HUES64 (cell line): ENCODE measurements around the gene STUB1.
A peak's percentile ranks its signal among the peaks of the same experiment; 100 is the strongest.

Experiments
- H3K27ac ChIP-seq: 2 replicates; pipeline ENCODE4 v1.7.0; 2013; ENCODE audit warnings: low read depth, low read length, inconsistent platforms
- H3K27me3 ChIP-seq: 2 replicates; pipeline ENCODE4 v1.6.1; 2013; ENCODE audit warnings: mild to moderate bottlenecking, low read length; ENCODE audit not compliant: insufficient read depth
- H3K36me3 ChIP-seq: 2 replicates; pipeline ENCODE4 v1.6.1; 2013; ENCODE audit warnings: mild to moderate bottlenecking, low read length; ENCODE audit not compliant: insufficient read depth
- H3K4me1 ChIP-seq: 2 replicates; pipeline ENCODE4 v1.6.1; 2013; ENCODE audit warnings: mild to moderate bottlenecking, low read length, moderate library complexity; ENCODE audit not compliant: insufficient read depth
- H3K4me3 ChIP-seq: 2 replicates; pipeline ENCODE4 v1.5.1; 2013; ENCODE audit warnings: mild to moderate bottlenecking, low read length, moderate library complexity
- H3K9ac ChIP-seq: 2 replicates; pipeline ENCODE4 v1.6.1; 2013; ENCODE audit warnings: mild to moderate bottlenecking, low read depth, low read length
- H3K9me3 ChIP-seq: 2 replicates; pipeline ENCODE4 v1.6.1; 2013; ENCODE audit warnings: low read depth, low read length; ENCODE audit not compliant: insufficient read depth
- WGBS: fragments of 150-250, 120-280 bp; methylation state at CpG from one replicate; pipeline ENCODE4 v1.1.7; 2013; ENCODE audit warnings: missing lambda C conversion rate; 5-methylcytosine and 5-hydroxymethylcytosine counted together

STUB1 gene

DNA sequence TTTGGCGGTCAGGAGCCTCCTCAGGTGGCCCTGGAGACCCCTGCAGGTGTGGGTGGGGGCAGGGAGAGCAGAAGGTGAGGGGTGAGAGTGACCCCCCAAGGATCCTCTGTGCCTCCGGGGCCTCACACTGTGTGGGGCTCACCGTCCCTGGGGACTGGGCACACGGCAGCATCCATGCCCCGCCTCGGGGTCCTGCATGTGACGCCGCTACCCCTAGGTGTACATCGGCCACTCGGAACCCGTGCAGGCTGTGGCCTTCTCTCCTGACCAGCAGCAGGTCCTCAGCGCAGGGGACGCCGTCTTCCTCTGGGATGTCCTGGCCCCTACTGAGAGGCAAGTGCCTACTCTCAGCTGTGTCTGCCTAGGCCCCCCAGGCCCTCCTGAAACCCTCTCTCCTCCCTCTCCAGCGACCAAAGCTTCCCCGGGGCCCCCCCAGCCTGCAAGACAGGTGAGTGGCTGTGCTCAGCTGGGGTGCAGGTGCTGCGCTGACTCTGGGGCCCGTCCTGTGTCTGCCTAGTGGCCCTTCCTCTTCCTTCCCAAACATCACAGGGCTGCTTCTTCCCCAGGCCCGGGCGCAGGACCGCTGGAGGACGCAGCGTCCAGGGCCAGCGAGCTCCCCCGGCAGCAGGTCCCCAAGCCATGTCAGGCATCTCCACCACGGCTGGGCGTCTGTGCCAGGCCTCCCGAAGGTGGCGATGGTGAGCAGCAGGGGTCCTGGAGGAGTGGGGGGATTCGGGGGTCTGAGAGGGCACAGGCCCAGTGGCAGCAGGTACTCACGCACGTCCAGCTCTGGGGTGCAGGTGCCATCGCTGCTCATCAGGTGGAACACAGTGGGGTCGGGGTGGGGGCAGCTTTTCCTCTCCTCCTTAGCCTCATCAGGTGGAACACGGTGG, 21.3 kb upstream of the STUB1 start:
- Histone ChIP-seq H3K9me3 (no peaks in the 10 kb centered on the region), H3K4me1 (0 out of 2 replicates have a peak, but pooled peaks cover 3% of the 10 kb centered on the region), H3K9ac (no peak overlapping the region), H3K36me3 (peaks cover 7% of the 10 kb centered on the region), H3K4me3 (no peak overlapping the region), H3K27me3 (no peaks in the 10 kb centered on the region), H3K27ac (no peak overlapping the region)
- 94% methylated on average over 35 of the region's 35 CpGs for WGBS

- 0 out of 2 replicates have a peak, but pooled peaks cover 3% of the 10 kb centered on the region for H3K4me1 ChIP-seq
- H3K4me3 ChIP-seq: no peak overlapping the region
- no peak overlapping the region for H3K9ac ChIP-seq
- 91% methylated on average over 20 of the region's 20 CpGs for WGBS
- H3K27ac ChIP-seq: no peak overlapping the region
- no peaks in the 10 kb centered on the region for H3K27me3 ChIP-seq
- H3K36me3 ChIP-seq: peaks cover 7% of the 10 kb centered on the region
- no peaks in the 10 kb centered on the region for H3K9me3 ChIP-seq
Observed at GRCh38 chr16:659618-660017, 20.6 kb upstream of the STUB1 start.

- 88% methylated on average over 6 of the region's 6 CpGs for WGBS
- Histone ChIP-seq H3K27ac (0 out of 2 replicates have a peak overlapping the region, but pooled peaks have one; percentile 25), H3K36me3 (peaks cover 7% of the 10 kb centered on the region), H3K27me3 (no peaks in the 10 kb centered on the region), H3K9ac (no peak overlapping the region), H3K4me1 (0 out of 2 replicates have a peak, but pooled peaks cover 3% of the 10 kb centered on the region), H3K4me3 (no peak overlapping the region), H3K9me3 (no peaks in the 10 kb centered on the region)
Observed at GRCh38 chr16:660132-660458, 20.1 kb upstream of the STUB1 start.

DNA sequence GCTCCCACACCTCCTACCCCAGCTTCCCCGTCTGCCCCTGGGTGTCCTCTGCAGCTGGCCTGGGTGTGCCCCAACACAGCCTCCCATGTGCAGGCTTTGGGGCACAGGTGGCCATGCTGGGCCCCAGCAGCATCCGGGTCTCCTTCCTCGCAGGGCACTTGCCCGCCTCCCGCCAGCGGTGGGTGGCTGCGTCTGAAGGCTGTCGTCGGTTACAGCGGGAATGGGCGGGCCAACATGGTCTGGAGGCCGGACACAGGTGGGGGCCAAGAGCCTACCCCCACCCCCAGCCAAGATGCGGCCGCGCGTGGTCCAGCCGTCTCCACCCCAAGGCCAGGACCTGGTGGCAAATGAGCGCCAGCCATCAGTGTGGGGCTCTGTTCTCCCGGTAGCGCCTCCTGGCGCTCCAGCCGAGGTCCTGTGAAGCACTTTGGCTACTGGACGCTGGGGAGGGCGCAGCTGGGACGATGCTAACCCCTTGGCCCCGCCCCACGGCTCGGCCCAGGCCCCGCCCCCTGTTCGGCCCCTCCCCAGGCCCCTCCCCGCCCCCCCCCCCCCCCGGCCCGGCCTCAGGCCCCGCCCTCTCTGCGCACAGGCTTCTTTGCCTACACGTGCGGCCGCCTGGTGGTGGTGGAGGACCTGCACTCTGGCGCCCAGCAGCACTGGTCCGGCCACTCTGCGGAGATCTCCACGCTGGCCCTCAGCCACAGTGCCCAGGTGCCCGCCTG, 19.6 kb upstream of the STUB1 start:
- H3K9me3 ChIP-seq: no peaks in the 10 kb centered on the region
- 0 out of 2 replicates have a peak, but pooled peaks cover 3% of the 10 kb centered on the region for H3K4me1 ChIP-seq
- 0 out of 2 replicates have a peak overlapping the region, but pooled peaks have one; percentile 25 for H3K27ac ChIP-seq
- H3K36me3 ChIP-seq: peaks cover 6% of the 10 kb centered on the region
- peak overlapping the region; percentile 38; the same call in 1 of the 2 replicates for H3K9ac ChIP-seq
- 28% methylated on average over 32 of the region's 43 CpGs for WGBS
- no peak overlapping the region for H3K4me3 ChIP-seq
- H3K27me3 ChIP-seq: no peaks in the 10 kb centered on the region

DNA sequence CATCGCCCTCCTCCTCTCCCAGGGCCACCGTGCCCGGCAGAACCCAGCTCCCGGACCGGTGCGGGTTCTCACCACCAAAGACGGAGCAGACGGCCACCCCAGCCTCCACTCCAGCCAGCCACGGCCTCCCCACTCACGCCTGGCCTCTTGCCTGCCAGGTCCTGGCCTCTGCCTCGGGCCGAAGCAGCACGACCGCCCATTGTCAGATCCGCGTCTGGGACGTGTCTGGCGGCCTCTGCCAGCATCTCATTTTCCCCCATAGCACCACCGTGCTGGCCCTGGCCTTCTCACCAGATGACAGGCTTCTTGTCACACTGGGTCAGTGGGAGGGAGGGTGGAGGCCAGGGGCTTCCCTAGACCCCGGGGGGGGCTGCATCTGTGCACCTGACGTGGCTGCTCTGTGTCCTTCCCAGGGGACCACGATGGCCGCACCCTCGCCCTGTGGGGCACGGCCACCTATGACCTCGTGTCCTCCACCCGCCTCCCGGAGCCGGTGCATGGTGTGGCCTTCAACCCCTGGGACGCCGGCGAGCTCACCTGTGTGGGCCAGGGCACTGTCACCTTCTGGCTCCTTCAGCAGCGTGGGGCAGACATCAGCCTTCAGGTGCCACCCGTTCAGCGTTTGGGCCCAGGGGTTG, 18.9 kb upstream of the STUB1 start:
- no peak overlapping the region for H3K27ac ChIP-seq
- no peaks in the 10 kb centered on the region for H3K27me3 ChIP-seq
- H3K4me3 ChIP-seq: no peak overlapping the region
- H3K9me3 ChIP-seq: no peaks in the 10 kb centered on the region
- 81% methylated on average over 35 of the region's 35 CpGs for WGBS
- H3K36me3 ChIP-seq: peaks cover 3% of the 10 kb centered on the region
- 0 out of 2 replicates have a peak, but pooled peaks cover 3% of the 10 kb centered on the region for H3K4me1 ChIP-seq
- H3K9ac ChIP-seq: peak overlapping the region; percentile 38; the same call in 1 of the 2 replicates

DNA sequence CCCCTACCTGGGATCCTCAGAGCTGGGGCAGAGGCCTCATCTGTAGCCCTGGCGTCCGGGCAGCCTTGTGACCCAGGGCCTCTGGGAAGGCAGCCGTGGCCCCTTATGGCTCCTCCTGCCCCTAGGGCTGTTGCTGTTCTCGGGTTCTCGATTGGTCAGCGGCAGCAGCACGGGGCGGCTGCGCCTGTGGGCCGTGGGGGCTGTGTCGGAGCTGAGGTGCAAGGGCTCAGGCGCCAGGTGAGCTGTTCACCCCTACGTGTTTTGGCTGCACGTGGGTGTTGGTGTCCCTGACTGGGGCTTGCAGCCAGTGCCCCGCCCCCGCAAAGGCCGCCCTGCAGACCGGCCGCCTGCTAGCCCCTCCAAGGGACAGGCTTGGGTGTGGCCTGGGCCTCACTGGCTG, 18.1 kb upstream of the STUB1 start:
- Histone ChIP-seq H3K9me3 (no peaks in the 10 kb centered on the region), H3K4me3 (no peak overlapping the region), H3K9ac (no peak overlapping the region), H3K27ac (no peak overlapping the region), H3K4me1 (0 out of 2 replicates have a peak, but pooled peaks cover 3% of the 10 kb centered on the region), H3K27me3 (no peaks in the 10 kb centered on the region), H3K36me3 (peaks cover 3% of the 10 kb centered on the region)
- 94% methylated on average over 19 of the region's 19 CpGs for WGBS

DNA sequence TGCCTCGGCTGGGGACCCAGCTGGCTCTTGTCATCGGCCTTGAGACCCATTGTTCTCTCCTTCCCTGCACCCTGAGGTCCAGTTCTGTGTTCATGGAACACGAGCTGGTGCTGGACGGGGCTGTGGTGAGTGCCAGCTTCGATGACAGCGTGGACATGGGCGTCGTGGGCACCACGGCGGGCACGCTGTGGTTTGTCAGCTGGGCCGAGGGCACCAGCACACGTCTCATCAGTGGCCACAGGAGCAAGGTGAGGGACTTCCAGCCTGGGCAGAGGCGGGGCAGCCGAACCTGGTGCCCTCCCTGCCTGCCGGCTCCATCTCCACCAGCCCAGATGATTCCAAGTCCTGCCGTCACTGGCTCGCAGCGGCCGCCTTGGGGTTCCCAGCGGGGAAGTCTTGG, 17.6 kb upstream of the STUB1 start:
- no peak overlapping the region for H3K27ac ChIP-seq
- peaks cover 3% of the 10 kb centered on the region for H3K36me3 ChIP-seq
- no peaks in the 10 kb centered on the region for H3K27me3 ChIP-seq
- 0 out of 2 replicates have a peak, but pooled peaks cover 3% of the 10 kb centered on the region for H3K4me1 ChIP-seq
- 94% methylated on average over 21 of the region's 21 CpGs for WGBS
- no peak overlapping the region for H3K9ac ChIP-seq
- H3K9me3 ChIP-seq: no peaks in the 10 kb centered on the region
- H3K4me3 ChIP-seq: no peak overlapping the region

DNA sequence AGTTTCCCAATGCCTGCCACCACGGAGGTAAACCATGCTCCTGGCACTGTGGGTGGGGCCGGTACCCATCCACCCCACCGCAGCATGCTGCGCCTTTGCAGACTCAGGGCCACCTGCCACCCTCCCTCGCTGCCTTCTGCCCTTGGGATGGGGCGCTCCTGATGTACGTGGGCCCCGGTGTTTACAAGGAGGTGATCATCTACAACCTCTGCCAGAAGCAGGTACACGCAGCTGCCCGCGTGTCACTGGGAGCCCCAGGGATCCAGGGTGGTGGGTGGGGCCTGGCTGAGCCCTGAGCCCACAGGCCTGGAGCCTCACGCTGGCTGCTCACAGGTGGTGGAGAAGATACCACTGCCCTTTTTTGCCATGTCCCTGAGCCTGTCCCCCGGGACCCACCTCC, 13.6 kb upstream of the STUB1 start:
- H3K4me1 ChIP-seq: no peaks in the 10 kb centered on the region
- peaks cover 24% of the 10 kb centered on the region for H3K36me3 ChIP-seq
- no peaks in the 10 kb centered on the region for H3K27me3 ChIP-seq
- H3K4me3 ChIP-seq: no peak overlapping the region
- no peak overlapping the region for H3K27ac ChIP-seq
- 92% methylated on average over 13 of the region's 13 CpGs for WGBS
- H3K9me3 ChIP-seq: no peaks in the 10 kb centered on the region
- no peak overlapping the region for H3K9ac ChIP-seq

- Histone ChIP-seq H3K9ac (no peak overlapping the region), H3K27me3 (no peaks in the 10 kb centered on the region), H3K36me3 (peaks cover 30% of the 10 kb centered on the region), H3K9me3 (no peaks in the 10 kb centered on the region), H3K4me3 (no peak overlapping the region; the same call in 1 of the 2 replicates), H3K27ac (no peak overlapping the region), H3K4me1 (no peaks in the 10 kb centered on the region)
- 90% methylated on average over 22 of the region's 22 CpGs for WGBS
Observed at GRCh38 chr16:667113-667779, 13.0 kb upstream of the STUB1 start.

GRCh38 chr16:667780-668518, 12.3 kb upstream of the STUB1 start, which contains the start of gene RHOT2:
RHOT2 (plus strand) TSS chr16:668132; CDS start chr16:668200, 68 bp downstream.
- Histone ChIP-seq H3K27me3 (no peaks in the 10 kb centered on the region), H3K9me3 (no peaks in the 10 kb centered on the region), H3K9ac (peak within 1 kb of the TSS; percentile 86), H3K36me3 (peaks cover 37% of the 10 kb centered on the region), H3K27ac (peak within 1 kb of the TSS; percentile 41; the same call in 1 of the 2 replicates), H3K4me1 (no peaks in the 10 kb centered on the region), H3K4me3 (peak within 1 kb of the TSS; percentile 90)
- 2% methylated on average over 78 of the region's 78 CpGs for WGBS
